Measurements from ENCODE around the gene ERP27.

The ERP27 gene

DNA sequence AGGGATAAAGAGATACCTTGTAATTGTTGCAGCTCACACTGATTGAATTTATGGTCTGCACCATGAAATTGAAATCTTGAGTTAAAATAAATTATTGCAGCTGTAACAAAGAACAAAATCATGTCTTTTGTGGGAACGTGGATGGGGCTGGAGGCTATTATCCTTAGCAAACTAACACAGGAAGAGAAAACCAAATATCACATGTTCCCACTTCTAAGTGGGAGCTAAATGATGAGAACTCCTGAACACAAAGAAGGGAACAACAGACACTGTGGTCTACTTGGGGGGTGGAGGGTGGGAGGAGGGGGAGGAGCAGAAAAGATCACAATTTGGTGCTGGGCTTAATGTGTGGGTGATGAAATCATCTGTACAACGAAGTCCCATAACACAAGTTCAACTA lies 22.6 kb downstream of the ERP27 start:
- no peaks in the 10 kb centered on the region for H3K36me3 ChIP-seq (replicated peaks)

DNA sequence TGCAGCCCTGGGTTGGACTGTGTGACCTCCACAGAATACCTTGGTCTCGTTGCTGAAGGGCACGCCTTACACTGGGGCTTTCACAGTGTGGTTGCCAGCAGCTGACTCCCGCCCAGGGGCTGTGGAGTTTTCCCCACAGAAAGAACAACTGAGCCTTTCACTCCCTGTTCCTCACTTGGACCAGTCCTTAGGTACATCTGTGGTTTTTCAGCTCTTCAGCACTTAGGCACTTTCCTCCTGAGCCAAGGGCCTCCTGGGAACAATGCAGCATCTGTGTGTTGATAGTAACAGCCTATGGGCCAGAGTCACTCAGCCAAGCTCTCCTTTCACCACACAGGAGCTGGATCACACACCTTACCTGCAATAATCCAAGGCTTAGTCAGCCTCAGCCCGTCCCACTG lies 25.0 kb downstream of the ERP27 start:
- Histone ChIP-seq H3K4me3 (ENCODE audit: low read depth, low read length) (no peak overlapping the region), H3K36me3 (replicated peaks) (no peaks in the 10 kb centered on the region), H3K27ac (no peak overlapping the region), H3K27me3 (replicated peaks) (no peaks in the 10 kb centered on the region)
- TF ChIP-seq, protein P1, sequence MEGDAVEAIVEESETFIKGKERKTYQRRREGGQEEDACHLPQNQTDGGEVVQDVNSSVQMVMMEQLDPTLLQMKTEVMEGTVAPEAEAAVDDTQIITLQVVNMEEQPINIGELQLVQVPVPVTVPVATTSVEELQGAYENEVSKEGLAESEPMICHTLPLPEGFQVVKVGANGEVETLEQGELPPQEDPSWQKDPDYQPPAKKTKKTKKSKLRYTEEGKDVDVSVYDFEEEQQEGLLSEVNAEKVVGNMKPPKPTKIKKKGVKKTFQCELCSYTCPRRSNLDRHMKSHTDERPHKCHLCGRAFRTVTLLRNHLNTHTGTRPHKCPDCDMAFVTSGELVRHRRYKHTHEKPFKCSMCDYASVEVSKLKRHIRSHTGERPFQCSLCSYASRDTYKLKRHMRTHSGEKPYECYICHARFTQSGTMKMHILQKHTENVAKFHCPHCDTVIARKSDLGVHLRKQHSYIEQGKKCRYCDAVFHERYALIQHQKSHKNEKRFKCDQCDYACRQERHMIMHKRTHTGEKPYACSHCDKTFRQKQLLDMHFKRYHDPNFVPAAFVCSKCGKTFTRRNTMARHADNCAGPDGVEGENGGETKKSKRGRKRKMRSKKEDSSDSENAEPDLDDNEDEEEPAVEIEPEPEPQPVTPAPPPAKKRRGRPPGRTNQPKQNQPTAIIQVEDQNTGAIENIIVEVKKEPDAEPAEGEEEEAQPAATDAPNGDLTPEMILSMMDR (IDR thresholded peaks at IDR 0.05; ENCODE audit: low read depth, low read length, missing control alignments), result no peak
- no peak for DNase-seq
- in situ Hi-C loops (cut with HindIII; ENCODE audit: low pct_ligation_motif_present, low sequenced_read_pairs), result no loop called here

More for the DNA sequence above, 22.6 kb downstream of the ERP27 start:
- TF ChIP-seq, protein P1 (IDR thresholded peaks at IDR 0.05; ENCODE audit: low read depth, low read length, missing control alignments), result no peak
- in situ Hi-C loops (cut with HindIII; ENCODE audit: low pct_ligation_motif_present, low sequenced_read_pairs), result no loop called here
- Histone ChIP-seq H3K4me3 (ENCODE audit: low read depth, low read length) (no peak overlapping the region), H3K27me3 (replicated peaks) (no peaks in the 10 kb centered on the region), H3K27ac (no peak overlapping the region)
- DNase-seq, result no peak

DNA sequence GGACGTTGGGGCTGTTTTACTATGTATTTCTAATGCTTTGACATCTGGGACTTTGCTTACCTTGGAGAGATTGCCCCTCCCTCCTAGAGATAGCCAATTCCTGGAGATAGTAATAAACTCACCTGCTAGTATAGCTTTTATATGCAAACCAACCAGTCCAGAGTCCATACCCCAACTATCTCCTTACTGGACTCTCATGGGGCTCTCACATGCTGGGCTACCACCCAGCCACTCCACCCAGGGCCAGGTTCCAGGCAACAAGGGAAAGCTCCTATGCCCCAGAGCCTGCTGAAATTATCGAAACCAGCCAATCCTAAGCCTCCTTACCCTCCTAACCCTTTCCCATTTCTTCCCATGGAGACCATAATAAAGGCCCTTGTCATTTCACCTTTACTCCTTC lies 27.2 kb downstream of the ERP27 start:
- Histone ChIP-seq H3K4me3 (ENCODE audit: low read depth, low read length) (no peak overlapping the region), H3K36me3 (replicated peaks) (no peaks in the 10 kb centered on the region), H3K27me3 (replicated peaks) (no peaks in the 10 kb centered on the region), H3K27ac (no peak overlapping the region)
- in situ Hi-C loops (cut with HindIII; ENCODE audit: low pct_ligation_motif_present, low sequenced_read_pairs), result no loop called here
- TF ChIP-seq, protein P1 (IDR thresholded peaks at IDR 0.05; ENCODE audit: low read depth, low read length, missing control alignments), result no peak
- no peak for DNase-seq

DNA sequence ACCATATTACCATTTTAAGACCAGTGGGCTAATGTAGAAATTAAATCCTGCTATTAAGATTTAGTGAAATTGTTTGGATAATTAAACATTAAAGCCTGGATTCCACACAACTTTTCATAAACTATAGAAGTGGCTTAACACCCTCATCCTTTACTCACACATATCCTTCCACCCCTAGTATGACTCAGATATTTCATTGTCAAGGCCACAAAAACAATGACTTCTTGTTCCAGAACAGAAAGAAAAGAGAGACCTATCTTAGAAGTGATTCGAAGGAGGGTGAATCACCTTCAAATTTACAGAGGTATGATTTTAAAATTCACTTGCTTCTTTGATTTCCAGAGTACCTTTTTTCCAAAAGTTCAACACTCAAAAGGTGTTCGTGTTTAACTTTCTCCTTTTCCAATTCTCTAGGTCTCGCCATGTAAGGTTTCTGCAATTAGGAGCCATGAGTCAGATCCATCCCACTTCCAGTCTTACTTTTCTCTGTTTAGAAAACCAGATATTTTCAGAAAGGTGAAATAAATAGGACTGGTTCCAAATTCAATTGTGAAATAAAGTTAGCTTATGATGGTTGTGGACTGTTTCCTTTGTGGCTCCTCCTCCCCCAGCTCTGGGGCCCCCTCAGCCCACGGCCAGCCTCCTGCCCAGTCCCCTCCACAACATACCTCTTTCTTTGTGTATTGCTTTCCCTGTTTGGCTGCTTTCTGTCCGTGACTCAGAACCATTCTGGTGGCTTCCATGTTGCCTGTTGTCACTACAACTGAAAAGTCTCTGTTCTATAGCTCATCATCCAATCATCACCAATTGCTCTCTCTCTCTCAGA lies 28.0 kb downstream of the ERP27 start:
- no peaks in the 10 kb centered on the region for H3K27me3 ChIP-seq (replicated peaks)
- no peak for DNase-seq
- no peaks in the 10 kb centered on the region for H3K36me3 ChIP-seq (replicated peaks)
- peak overlapping the region; percentile 56 for H3K27ac ChIP-seq
- TF ChIP-seq, protein P1 (IDR thresholded peaks at IDR 0.05; ENCODE audit: low read depth, low read length, missing control alignments), result no peak
- H3K4me3 ChIP-seq (ENCODE audit: low read depth, low read length), result no peak overlapping the region
- in situ Hi-C loops (cut with HindIII; ENCODE audit: low pct_ligation_motif_present, low sequenced_read_pairs), result no loop called here

DNA sequence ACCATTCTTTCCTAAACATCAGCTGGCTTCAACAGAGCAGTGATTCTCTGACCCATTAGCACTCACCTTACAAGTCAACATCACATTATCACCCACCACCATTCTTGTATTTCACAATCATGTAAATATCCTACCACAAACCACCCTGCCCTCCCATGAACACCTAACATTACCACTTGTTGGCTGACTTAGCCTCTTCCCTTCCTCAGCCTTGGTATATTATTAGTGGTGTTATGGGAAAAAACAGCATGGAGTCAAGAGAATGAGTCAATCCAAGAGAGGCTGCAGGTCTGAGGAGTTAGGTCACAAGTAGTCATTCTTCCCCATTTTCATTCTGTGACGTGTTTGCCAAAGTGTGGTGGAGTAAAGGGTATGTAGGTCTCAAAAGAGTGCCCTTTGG lies 30.4 kb downstream of the ERP27 start:
- H3K4me3 ChIP-seq (ENCODE audit: low read depth, low read length), result no peak overlapping the region
- H3K27me3 ChIP-seq (replicated peaks), result no peaks in the 10 kb centered on the region
- DNase-seq, result no peak
- TF ChIP-seq, protein P1 (IDR thresholded peaks at IDR 0.05; ENCODE audit: low read depth, low read length, missing control alignments), result no peak
- H3K36me3 ChIP-seq (replicated peaks), result no peaks in the 10 kb centered on the region
- in situ Hi-C loops (cut with HindIII; ENCODE audit: low pct_ligation_motif_present, low sequenced_read_pairs), result no loop called here
- H3K27ac ChIP-seq, result no peak overlapping the region

DNA sequence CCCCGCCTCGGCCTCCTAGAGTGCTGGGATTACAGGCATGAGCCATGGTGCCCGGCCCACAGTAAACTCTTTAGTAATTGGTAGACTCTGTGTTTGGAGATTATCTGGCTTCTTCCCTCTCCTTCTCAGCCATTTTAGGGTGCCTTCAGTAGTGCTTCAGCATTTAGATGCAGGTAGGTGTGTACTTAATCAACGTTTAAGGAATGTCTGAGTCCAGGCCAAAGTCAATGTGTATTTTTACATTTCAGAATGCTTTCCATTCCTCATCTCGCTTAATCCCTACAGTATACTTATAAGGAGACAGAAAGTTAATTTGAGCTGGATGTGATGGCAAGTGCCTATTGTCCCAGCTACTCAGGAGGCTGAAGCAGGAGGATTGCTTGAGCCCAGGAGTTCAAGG lies 32.2 kb downstream of the ERP27 start:
- in situ Hi-C loops (cut with HindIII; ENCODE audit: low pct_ligation_motif_present, low sequenced_read_pairs), result no loop called here
- TF ChIP-seq, protein P1 (IDR thresholded peaks at IDR 0.05; ENCODE audit: low read depth, low read length, missing control alignments), result no peak
- Histone ChIP-seq H3K27me3 (replicated peaks) (no peaks in the 10 kb centered on the region), H3K4me3 (ENCODE audit: low read depth, low read length) (no peak overlapping the region), H3K27ac (no peak overlapping the region), H3K36me3 (replicated peaks) (no peaks in the 10 kb centered on the region)
- DNase-seq, result no peak

Data from brain microvascular endothelial cell (primary cell).